Posterior cingulate gyrus (tissue), 11 donors: ENCODE data around the gene SRGAP3.

ENCODE experiments used
- DNase-seq, 10 donors: peaks; one replicate each; pipeline versions ENCODE4 v3.0.0 to v3.0.0-alpha.2; 2020 to 2021; ENCODE audit warnings: mixed read lengths in 3 of 10
- intact Hi-C: fragments of 100-400 bp; cut with DNase I; formaldehyde crosslinking; loops from one replicate; pipeline ENCODE4 v1.15.1; 2023

Gene SRGAP3

DNA sequence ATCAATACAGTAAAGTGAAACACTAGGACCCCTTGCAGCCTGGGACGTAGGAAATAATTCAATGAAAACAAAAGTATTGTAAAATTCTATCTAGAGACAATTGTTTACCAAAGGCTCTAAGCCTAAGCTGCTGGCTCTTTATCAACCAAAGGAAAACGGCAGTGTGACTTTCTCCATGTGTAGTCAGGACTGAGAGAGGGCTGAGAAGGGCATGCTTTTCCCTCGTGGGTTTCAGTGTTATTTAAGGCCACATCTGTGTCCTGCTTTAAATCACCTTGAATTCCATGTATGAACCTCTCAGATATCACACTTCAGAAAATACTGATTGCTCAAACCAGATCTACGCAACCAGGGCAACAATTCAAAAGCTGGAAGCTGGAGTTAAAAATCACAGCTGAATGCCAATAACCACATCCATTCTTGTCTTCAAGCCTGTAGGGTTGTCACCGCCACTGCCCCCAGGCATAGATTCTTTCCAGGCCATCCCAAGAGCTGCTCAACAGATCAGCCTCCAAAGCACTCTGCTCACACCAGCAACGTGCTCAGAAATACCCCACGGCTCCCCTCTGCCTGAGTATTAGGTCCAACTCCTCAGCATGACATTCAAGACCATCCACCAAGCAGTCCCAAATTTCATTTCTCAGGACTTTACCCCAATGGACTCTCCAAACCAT, 124.0 kb downstream of the SRGAP3 start:
- no peak for DNase-seq
- intact Hi-C loops = no loop called here

GRCh38 chr3:9124730-9125129, 124.7 kb downstream of the SRGAP3 start:
- intact Hi-C loops = no loop called here
- DNase-seq = no peak

DNA sequence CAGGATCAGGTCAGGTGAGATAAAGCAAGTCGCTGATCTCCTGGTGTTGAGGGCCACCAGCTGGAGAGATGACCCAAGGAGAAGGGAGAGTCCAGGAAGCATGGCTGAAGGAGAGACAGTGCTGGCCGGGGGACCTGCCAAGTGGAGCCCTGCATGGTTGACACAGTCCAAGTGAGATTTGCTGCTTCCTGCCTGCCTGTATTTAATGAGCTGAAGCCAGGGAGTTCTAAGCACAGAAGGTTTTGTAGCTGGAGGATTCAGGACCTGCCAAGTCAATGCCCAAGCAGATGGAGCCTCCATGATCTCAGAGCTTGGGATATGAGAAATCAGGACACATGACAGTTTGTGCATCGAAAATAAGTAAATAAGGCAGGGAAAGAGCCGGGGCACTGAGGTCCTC, 125.6 kb downstream of the SRGAP3 start:
- DNase-seq = peak in 1 of 10 donors; percentile 77
- intact Hi-C loops = no loop called here

GRCh38 chr3:9122732-9123364, 126.6 kb downstream of the SRGAP3 start:
- intact Hi-C loops = no loop called here
- no peak for DNase-seq

GRCh38 chr3:9121366-9122001, 128.0 kb downstream of the SRGAP3 start:
- intact Hi-C loops = no loop called here
- peak in 6 of 10 donors; percentile 31 to 92 (median 56) for DNase-seq

- no peak for DNase-seq
Measured at GRCh38 chr3:9119331-9119730, 130.1 kb downstream of the SRGAP3 start.

GRCh38 chr3:9118222-9118621, 131.2 kb downstream of the SRGAP3 start:
- DNase-seq = no peak
- intact Hi-C loops = no loop called here

More at GRCh38 chr3:9119331-9119730, 130.1 kb downstream of the SRGAP3 start:
- intact Hi-C loops = no loop called here

- no peak for DNase-seq
- intact Hi-C loops = no loop called here
Measured at GRCh38 chr3:9117220-9117619, 132.2 kb downstream of the SRGAP3 start.

DNA sequence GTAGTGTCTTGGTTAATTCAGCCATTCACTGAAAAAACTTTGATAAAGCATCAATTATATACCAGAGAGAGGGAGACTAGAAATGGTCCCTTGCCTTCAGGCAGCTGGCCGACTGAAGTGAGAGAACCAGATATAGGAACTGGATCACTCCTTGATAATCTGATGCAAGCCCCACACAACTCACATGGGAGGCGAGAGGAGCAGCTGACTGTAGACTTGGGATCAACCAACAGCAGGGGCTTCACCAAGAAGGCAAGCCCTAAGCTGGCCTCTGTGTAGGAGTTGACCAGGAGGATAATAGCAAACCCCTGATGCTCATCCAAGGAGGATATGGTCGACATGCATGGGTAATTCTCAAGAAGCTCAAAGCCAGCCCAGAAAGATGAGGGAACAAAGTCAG, 133.1 kb downstream of the SRGAP3 start:
- intact Hi-C loops = no loop called here
- peak in 1 of 10 donors; percentile 85 for DNase-seq

GRCh38 chr3:9115336-9115735, 134.1 kb downstream of the SRGAP3 start:
- no peak for DNase-seq
- intact Hi-C loops = no loop called here

GRCh38 chr3:9113040-9113439, 136.4 kb downstream of the SRGAP3 start:
- intact Hi-C loops = no loop called here
- no peak for DNase-seq

DNA sequence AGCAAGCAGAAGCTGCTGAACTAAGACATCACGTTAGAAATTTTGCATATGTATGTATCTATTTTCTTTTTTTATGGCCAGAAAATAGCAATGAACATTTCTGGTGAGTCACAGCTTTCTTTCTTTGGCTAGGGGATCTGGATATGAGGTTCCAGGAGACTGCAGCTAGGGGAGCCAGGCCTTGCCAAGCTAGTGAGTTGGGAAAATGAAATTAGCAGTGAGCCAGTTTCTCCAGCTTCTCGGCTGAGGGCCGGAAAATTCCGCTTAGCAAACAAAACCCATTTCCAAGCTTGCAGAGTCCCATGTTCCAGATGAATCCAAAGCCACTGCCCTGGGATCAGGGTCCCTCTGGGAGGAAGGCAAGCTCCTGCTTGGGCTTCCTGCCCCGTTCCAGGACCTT, 137.6 kb downstream of the SRGAP3 start:
- DNase-seq = peak in 8 of 10 donors; percentile 61 to 92 (median 74)
- intact Hi-C loops = no loop called here

GRCh38 chr3:9111417-9111816, 138.0 kb downstream of the SRGAP3 start:
- peak in 4 of 10 donors; percentile 36 to 79 (median 60) for DNase-seq
- intact Hi-C loops = no loop called here

GRCh38 chr3:9110802-9111201, 138.6 kb downstream of the SRGAP3 start:
- peak in 1 of 10 donors; percentile 67 for DNase-seq
- intact Hi-C loops = no loop called here

GRCh38 chr3:9110316-9110715, 139.1 kb downstream of the SRGAP3 start:
- intact Hi-C loops = no loop called here

DNA sequence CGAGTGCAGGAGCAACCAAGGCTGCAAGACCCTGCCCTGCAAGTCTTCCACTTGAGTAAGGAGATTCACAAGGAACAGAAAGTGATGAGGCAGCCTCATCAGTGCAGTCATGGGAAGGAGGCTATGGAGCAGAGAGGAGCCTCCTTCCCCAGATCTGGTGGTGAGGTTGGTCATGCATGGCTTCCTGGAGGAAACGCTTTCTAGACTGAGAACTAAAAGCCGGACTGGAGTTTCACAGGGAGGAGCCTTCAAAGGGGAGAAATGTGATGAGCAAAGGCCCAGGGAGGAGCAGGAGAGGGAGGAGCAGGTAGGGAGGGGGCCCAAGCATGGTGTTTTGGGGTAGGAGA, 139.9 kb downstream of the SRGAP3 start:
- DNase-seq = no peak
- intact Hi-C loops = no loop called here

More at GRCh38 chr3:9110316-9110715, 139.1 kb downstream of the SRGAP3 start:
- peak in 1 of 10 donors; percentile 78 for DNase-seq

GRCh38 chr3:9108876-9109567, 140.4 kb downstream of the SRGAP3 start:
- DNase-seq = peak in 5 of 10 donors; percentile 46 to 89 (median 61)
- intact Hi-C loops = no loop called here

GRCh38 chr3:9107738-9108137, 141.7 kb downstream of the SRGAP3 start:
- intact Hi-C loops = no loop called here
- no peak for DNase-seq

- intact Hi-C loops = no loop called here
- DNase-seq = no peak
Measured at GRCh38 chr3:9105421-9105820, 144.0 kb downstream of the SRGAP3 start.

DNA sequence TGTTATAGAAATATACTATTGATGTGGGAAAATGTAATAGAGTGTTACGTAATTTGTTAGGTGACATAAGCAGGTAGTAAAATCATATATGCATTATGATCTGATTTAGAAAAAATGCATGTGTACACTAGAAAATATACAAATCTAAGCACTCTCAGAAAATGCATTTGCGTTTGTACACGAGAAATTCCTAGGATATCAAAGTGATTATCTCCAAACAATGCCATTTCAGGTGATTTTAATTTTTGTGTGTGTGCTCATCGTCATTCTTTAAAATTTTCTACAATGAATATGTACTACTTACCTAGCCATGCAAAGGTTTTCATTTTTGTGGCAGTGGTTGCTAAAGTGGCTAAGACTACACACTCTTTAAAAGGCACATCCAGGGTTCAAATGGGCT, 145.3 kb downstream of the SRGAP3 start:
- no peak for DNase-seq
- intact Hi-C loops = no loop called here
